Suprapubic skin (tissue), 4 donors: Measurements from ENCODE around the gene CHEK1. TPM values are rescaled to one million over a fixed set of nuclear protein-coding genes. Genes with fewer than 3 reads are reported as not detected.

ENCODE experiments used
- DNase-seq, 2 donors: peaks; one replicate each; pipeline ENCODE4 v3.0.0-alpha.2; 2019; ENCODE audit warnings: low spot score in 2 of 2
- H3K27ac ChIP-seq: fragments of 200-600 bp; sonication (generic); one replicate; pipeline ENCODE4 v1.5.1; 2019
- H3K27me3 ChIP-seq: fragments of 200-600 bp; sonication (generic); one replicate; pipeline ENCODE4 v1.5.1; 2019
- H3K36me3 ChIP-seq: fragments of 200-600 bp; sonication (generic); one replicate; pipeline ENCODE4 v1.5.1; 2019
- H3K4me1 ChIP-seq: fragments of 200-600 bp; sonication (generic); one replicate; pipeline ENCODE4 v1.5.1; 2019
- H3K4me3 ChIP-seq: fragments of 200-600 bp; sonication (generic); one replicate; pipeline ENCODE4 v1.5.1; 2019; ENCODE audit warnings: mild to moderate bottlenecking
- H3K9me3 ChIP-seq: fragments of 200-600 bp; sonication (generic); one replicate; pipeline ENCODE4 v1.5.1; 2019
- CTCF ChIP-seq, 2 donors: fragments of 200-600 bp in 1 of 2; fragments of 450-650 bp in 1 of 2; sonication (generic) in 1 of 2; IDR thresholded peaks; one replicate each; pipeline ENCODE4 v1.5.1; 2016 to 2019; ENCODE audit warnings: antibody characterized with exemption in 2 of 2, mild to moderate bottlenecking in 1 of 2, moderate library complexity in 1 of 2
- EP300 ChIP-seq: sonication (generic); formaldehyde crosslinking; IDR thresholded peaks from one replicate; pipeline ENCODE4 v1.6.1; 2017; ENCODE audit warnings: antibody characterized with exemption
- POLR2A ChIP-seq, 2 donors: fragments of 450-650 bp; IDR thresholded peaks; one replicate each; pipeline ENCODE4 v1.6.1; 2017; ENCODE audit warnings: antibody characterized with exemption in 2 of 2, mild to moderate bottlenecking in 2 of 2, moderate library complexity in 2 of 2
- POLR2AphosphoS5 ChIP-seq, 3 donors: sonication (generic); formaldehyde crosslinking; IDR thresholded peaks; one replicate each; pipeline ENCODE4 v1.6.1; 2017; ENCODE audit warnings: antibody characterized with exemption in 3 of 3
- WGBS: methylation state at CpG from one replicate; pipeline ENCODE4 v1.1.5; 2018; 5-methylcytosine and 5-hydroxymethylcytosine counted together
- total RNA-seq, 4 donors: library from RNA; depleted of rRNA; stranded (reverse); fragments of >200 nt; gene quantifications; one replicate each; pipeline ENCODE4 v1.1.0, GENCODE V29; 2016

The CHEK1 gene
- total RNA-seq, 4 donors from 2014 or later, result 2.5 to 4.0 (median 3.5) TPM

GRCh38 chr11:125605417-125605816, 19.5 kb upstream of the CHEK1 start:
- DNase-seq, result no peak
- Histone ChIP-seq H3K36me3 (peaks cover 99% of the 10 kb centered on the region), H3K27me3 (no peaks in the 10 kb centered on the region), H3K9me3 (no peaks in the 10 kb centered on the region), H3K27ac (no peak overlapping the region), H3K4me3 (no peak overlapping the region), H3K4me1 (no peaks in the 10 kb centered on the region)
- TF ChIP-seq EP300 (no peak), POLR2A (IDR thresholded peaks at IDR 0.05) (no peak), CTCF (IDR thresholded peaks at IDR 0.05) (no peak), POLR2AphosphoS5 (IDR thresholded peaks at IDR 0.05) (no peak)

DNA sequence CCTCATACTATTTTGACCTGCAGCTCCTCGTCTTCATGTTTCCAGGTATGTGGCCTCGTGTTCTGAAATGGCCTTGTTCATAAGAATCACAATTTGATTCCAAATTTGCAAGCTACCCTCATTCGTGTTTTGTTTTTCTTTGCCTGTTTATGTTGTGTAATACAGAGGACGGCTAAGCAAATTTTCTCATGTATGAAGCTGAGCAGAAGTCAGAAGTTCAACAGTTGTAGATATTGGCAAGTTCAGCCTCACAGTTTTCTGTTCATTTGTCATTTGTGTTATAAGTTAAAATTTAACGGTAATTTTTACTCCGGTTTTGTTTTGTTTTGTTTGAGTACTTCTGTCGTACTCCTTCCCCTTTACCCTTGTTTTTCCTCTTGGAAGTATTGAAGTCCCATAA, 15.4 kb upstream of the CHEK1 start:
- peaks cover 100% of the 10 kb centered on the region for H3K36me3 ChIP-seq
- 95% methylated on average over 7 of the region's 7 CpGs for WGBS
- H3K4me1 ChIP-seq, result no peaks in the 10 kb centered on the region
- no peak for DNase-seq
- no peak overlapping the region for H3K4me3 ChIP-seq
- no peaks in the 10 kb centered on the region for H3K9me3 ChIP-seq
- no peak for TF ChIP-seq POLR2AphosphoS5 (IDR thresholded peaks at IDR 0.05)
- TF ChIP-seq POLR2A (IDR thresholded peaks at IDR 0.05), result no peak
- TF ChIP-seq CTCF (IDR thresholded peaks at IDR 0.05), result no peak
- TF ChIP-seq EP300, result no peak
- no peak overlapping the region for H3K27ac ChIP-seq
- H3K27me3 ChIP-seq, result no peaks in the 10 kb centered on the region

DNA sequence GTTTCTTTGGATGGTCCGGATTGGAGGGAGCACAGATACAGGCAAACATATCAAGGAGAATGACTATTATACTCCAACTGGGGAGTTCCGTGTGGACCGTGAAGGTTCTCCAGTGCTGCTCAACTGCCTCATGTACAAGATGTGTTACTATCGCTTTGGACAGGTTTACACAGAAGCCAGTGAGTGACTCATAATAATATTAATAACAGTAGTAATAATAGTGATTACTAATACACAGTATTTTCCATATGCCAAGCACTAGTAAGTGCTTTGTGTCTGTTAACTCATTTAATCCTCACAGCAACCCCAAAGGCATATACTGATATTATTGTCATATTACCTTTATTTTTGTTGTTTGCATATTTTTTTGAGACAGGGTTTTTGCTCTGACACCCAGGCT, 6.6 kb upstream of the CHEK1 start:
- 87% methylated on average over 4 of the region's 4 CpGs for WGBS
- no peak overlapping the region for H3K27ac ChIP-seq
- DNase-seq, result no peak
- no peaks in the 10 kb centered on the region for H3K27me3 ChIP-seq
- no peak overlapping the region for H3K4me3 ChIP-seq
- H3K4me1 ChIP-seq, result no peaks in the 10 kb centered on the region
- H3K9me3 ChIP-seq, result no peaks in the 10 kb centered on the region
- H3K36me3 ChIP-seq, result peaks cover 92% of the 10 kb centered on the region
- no peak for TF ChIP-seq EP300
- TF ChIP-seq CTCF (IDR thresholded peaks at IDR 0.05), result no peak
- TF ChIP-seq POLR2A (IDR thresholded peaks at IDR 0.05), result no peak
- no peak for TF ChIP-seq POLR2AphosphoS5 (IDR thresholded peaks at IDR 0.05)

- DNase-seq, result no peak
- Histone ChIP-seq H3K27me3 (no peaks in the 10 kb centered on the region), H3K4me3 (no peak overlapping the region), H3K4me1 (peaks cover 20% of the 10 kb centered on the region), H3K36me3 (peaks cover 56% of the 10 kb centered on the region), H3K9me3 (no peaks in the 10 kb centered on the region), H3K27ac (no peak overlapping the region)
- WGBS, result 75% methylated on average over 2 of the region's 2 CpGs
- TF ChIP-seq CTCF (IDR thresholded peaks at IDR 0.05) (no peak), POLR2AphosphoS5 (IDR thresholded peaks at IDR 0.05) (no peak), POLR2A (IDR thresholded peaks at IDR 0.05) (no peak), EP300 (no peak)
These were observed 3.0 kb upstream of the CHEK1 start for GRCh38 chr11:125621995-125622394.

DNA sequence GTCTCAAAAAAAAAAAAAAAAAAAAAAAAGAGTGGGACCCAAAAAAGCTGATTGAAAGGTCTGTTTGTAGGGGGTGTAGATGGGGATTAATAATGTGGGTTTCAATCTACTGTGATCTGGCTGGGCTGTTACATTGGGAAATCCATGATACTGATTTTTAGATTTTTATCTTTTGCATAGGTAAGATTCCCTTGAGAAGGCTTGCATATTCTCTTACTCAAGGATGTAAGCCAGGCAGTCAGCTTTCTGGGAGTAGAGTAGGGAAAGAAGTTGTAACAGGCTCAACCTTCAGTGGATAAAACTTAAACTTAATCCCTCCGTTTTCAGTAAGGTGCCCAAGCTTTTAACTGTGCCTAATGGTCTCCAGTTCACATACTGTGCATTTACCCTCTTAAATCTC, 1.9 kb upstream of the CHEK1 start:
- TF ChIP-seq POLR2A (IDR thresholded peaks at IDR 0.05) (no peak), POLR2AphosphoS5 (IDR thresholded peaks at IDR 0.05) (no peak), CTCF (IDR thresholded peaks at IDR 0.05) (no peak), EP300 (no peak)
- Histone ChIP-seq H3K4me3 (no peak overlapping the region), H3K36me3 (peaks cover 46% of the 10 kb centered on the region), H3K9me3 (no peaks in the 10 kb centered on the region), H3K4me1 (peaks cover 20% of the 10 kb centered on the region), H3K27me3 (no peaks in the 10 kb centered on the region), H3K27ac (no peak overlapping the region)
- WGBS, result 91% methylated on average over 1 of the region's 1 CpG
- DNase-seq, result no peak
